ENCODE data around the gene TSHZ2. TPM values are rescaled to one million over a fixed set of nuclear protein-coding genes. Genes with fewer than 3 reads are reported as not detected.

TSHZ2 gene
- total and polyA plus RNA-seq, 2 of the 4 experiments (the other 2 are of a cell fraction): under 0.01 to 0.02 TPM

DNA sequence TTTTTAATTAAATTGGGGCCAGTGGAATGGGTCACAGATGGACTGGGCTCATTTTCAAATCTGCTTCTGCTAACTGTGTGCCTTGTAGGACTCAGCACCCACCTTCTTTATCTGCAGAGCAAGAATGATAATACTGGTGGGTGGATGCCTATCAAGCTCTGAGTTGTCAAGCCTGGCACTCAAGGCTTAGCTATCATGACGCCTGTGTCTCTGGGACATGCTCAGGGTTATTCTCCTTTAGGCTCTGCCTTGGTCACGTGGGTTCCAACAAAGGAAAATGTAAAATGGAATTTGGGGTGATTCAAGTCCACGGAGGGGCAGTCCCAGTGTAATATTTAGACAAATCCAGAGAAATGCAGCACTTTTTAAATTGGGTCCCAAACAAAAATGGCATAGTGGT lies 202.3 kb downstream of the TSHZ2 start:
- no peaks in the 10 kb centered on the region for H3K4me1 ChIP-seq (ENCODE audit: control insufficient read depth, insufficient read depth, low read length)
- no peak overlapping the region for H2AFZ ChIP-seq (replicated peaks; ENCODE audit: low read length, poor library complexity)
- H3K14ac ChIP-seq (replicated peaks; ENCODE audit: low read depth, low read length): no peak overlapping the region
- H3K9me3 ChIP-seq (ENCODE audit: control insufficient read depth, insufficient read depth, low read length): no peaks in the 10 kb centered on the region
- TF ChIP-seq SMC3 (IDR thresholded peaks at IDR 0.05; ENCODE audit: low read depth, low read length) (no peak), MAZ (IDR thresholded peaks at IDR 0.05; ENCODE audit: borderline replicate concordance, low read depth, low read length) (no peak), CHD1 (IDR thresholded peaks at IDR 0.05; ENCODE audit: low read depth, low read length) (no peak)
- TF ChIP-seq, protein P1, sequence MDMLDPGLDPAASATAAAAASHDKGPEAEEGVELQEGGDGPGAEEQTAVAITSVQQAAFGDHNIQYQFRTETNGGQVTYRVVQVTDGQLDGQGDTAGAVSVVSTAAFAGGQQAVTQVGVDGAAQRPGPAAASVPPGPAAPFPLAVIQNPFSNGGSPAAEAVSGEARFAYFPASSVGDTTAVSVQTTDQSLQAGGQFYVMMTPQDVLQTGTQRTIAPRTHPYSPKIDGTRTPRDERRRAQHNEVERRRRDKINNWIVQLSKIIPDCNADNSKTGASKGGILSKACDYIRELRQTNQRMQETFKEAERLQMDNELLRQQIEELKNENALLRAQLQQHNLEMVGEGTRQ (IDR thresholded peaks at IDR 0.05; ENCODE audit: low read depth, low read length): no peak
- no peak overlapping the region for H3K4ac ChIP-seq (ENCODE audit: low read depth, low read length)
- ATAC-seq (ENCODE audit: low read depth) (no peak), DNase-seq (no peak)
- no peak overlapping the region for H2BK120ac ChIP-seq (ENCODE audit: low read depth, low read length)
- no peak overlapping the region for H3K23ac ChIP-seq (ENCODE audit: low read depth, low read length)
- no peak overlapping the region for H2BK5ac ChIP-seq (ENCODE audit: low read depth, low read length, poor library complexity, severe bottlenecking)
- intact Hi-C loops (cut with micrococcal nuclease) (no loop called here), in situ Hi-C loops (cut with MboI; ENCODE audit: low sequenced_read_pairs) (loop anchor here (25.0 kb wide), 1 partner anchor 763 kb away; no protein-coding TSS in a partner anchor), dilution Hi-C loops (cut with HindIII; ENCODE audit: low sequenced_read_pairs, unreplicated experiment) (no loop called here)
- WGBS, 2 experiments (ENCODE audit: extremely low coverage in 2 of 2, insufficient read length in 1 of 2): 67% methylated on average over 1 of the region's 3 CpGs; no CpG with 5 or more reads in 1 of the 2 experiments
- no peak overlapping the region for H3K4me2 ChIP-seq (ENCODE audit: low read depth, low read length)
- no peaks in the 10 kb centered on the region for H3K27me3 ChIP-seq (ENCODE audit: control insufficient read depth, insufficient read depth, low read length)
- no peak overlapping the region for H2BK20ac ChIP-seq (ENCODE audit: low read depth, low read length)
- ChIA-PET POLR2A (ENCODE audit: unreplicated experiment) (interaction anchor here (0.6 kb wide), 2 partner anchors 34 to 76 kb away, joined by 3 to 6 read pairs; no protein-coding TSS in a partner anchor), CTCF (no interaction called here)
- BruUV-seq (replicated peaks): no TSS peak
- no peak overlapping the region for H4K91ac ChIP-seq (ENCODE audit: insufficient read depth, low read depth, low read length)
- no peak overlapping the region for H3K4me3 ChIP-seq (ENCODE audit: insufficient read depth, low read depth, low read length)
- no peaks in the 10 kb centered on the region for H3K36me3 ChIP-seq (ENCODE audit: control insufficient read depth, insufficient read depth, low read length)
- no peak overlapping the region for H2BK15ac ChIP-seq (ENCODE audit: low read depth, low read length)
- H4K8ac ChIP-seq (ENCODE audit: low read depth in 2 of 2, low read length in 2 of 2): no peak overlapping the region
- H2AK9ac ChIP-seq (replicated peaks; ENCODE audit: low read depth, low read length, poor library complexity): no peak overlapping the region
- H3K27ac ChIP-seq (ENCODE audit: insufficient read depth, low read length): no peak overlapping the region
- no peaks in the 10 kb centered on the region for H3K9me1 ChIP-seq (ENCODE audit: insufficient read depth, low read length)
- no peak overlapping the region for H3K56ac ChIP-seq (ENCODE audit: extremely low read depth, insufficient read depth, low read length)
- H3K79me1 ChIP-seq (ENCODE audit: low read depth in 1 of 2, low read length in 2 of 2): no peaks in the 10 kb centered on the region
- H3K18ac ChIP-seq (ENCODE audit: low read depth, low read length): no peak overlapping the region
- H3K9ac ChIP-seq (ENCODE audit: low read depth, low read length): no peak overlapping the region
- no peaks in the 10 kb centered on the region for H4K20me1 ChIP-seq (ENCODE audit: insufficient read depth, low read length)
- no peak overlapping the region for H2AK5ac ChIP-seq (ENCODE audit: low read depth, low read length)
- no peak overlapping the region for H4K5ac ChIP-seq (ENCODE audit: low read depth, low read length)

Measured in IMR-90 (cell line).